ENCODE data around the gene ZNF154.

DNA sequence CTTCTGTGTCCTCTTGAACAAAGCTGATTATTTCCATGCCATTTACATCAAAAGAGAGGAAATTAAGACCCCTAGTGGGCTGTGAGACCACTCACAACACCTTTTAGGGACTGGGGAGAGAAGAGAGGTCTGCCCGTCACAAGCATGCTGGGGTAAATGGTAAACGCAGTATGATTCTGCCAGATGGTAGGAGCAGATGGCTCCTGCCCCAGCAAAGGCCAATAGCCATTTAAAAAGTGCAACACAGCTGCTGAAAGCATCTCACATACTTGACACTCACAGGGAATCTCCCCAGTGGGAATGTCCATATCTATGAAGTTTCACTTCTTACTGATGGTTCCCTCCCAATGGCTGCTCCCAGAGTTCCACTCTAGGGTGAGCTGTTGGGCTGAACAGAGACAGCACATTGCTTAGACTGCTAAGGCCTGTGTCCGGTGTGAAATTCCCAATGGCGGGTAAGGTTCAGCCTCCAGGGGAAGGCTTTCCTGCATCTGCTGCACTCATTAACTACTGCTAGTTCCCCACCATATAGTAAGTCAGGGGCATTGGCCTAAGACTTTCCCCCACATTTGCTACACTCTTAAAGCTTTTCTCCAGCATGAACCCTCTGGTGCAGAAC lies 11.0 kb upstream of the ZNF154 start:
- TF ChIP-seq, protein P1, sequence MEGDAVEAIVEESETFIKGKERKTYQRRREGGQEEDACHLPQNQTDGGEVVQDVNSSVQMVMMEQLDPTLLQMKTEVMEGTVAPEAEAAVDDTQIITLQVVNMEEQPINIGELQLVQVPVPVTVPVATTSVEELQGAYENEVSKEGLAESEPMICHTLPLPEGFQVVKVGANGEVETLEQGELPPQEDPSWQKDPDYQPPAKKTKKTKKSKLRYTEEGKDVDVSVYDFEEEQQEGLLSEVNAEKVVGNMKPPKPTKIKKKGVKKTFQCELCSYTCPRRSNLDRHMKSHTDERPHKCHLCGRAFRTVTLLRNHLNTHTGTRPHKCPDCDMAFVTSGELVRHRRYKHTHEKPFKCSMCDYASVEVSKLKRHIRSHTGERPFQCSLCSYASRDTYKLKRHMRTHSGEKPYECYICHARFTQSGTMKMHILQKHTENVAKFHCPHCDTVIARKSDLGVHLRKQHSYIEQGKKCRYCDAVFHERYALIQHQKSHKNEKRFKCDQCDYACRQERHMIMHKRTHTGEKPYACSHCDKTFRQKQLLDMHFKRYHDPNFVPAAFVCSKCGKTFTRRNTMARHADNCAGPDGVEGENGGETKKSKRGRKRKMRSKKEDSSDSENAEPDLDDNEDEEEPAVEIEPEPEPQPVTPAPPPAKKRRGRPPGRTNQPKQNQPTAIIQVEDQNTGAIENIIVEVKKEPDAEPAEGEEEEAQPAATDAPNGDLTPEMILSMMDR (IDR thresholded peaks at IDR 0.05): no peak
- TF ChIP-seq ZFX (IDR thresholded peaks at IDR 0.05; ENCODE audit: borderline replicate concordance): no peak

Measured in 22Rv1 (cell line).